M059J (cell line): ENCODE measurements around the gene FARP1. TPM values are rescaled to one million over a fixed set of nuclear protein-coding genes. Genes with fewer than 3 reads are reported as not detected.
A peak's percentile ranks its signal among the peaks of the same experiment; 100 is the strongest.

Experiments
- DNase-seq: peaks from one replicate; pipeline ENCODE4 v3.0.0-alpha.2; 2012; ENCODE audit warnings: low read depth
- total RNA-seq: library from RNA; depleted of rRNA; stranded (reverse); fragments of >200 nt; shearing (Covaris generic); gene quantifications from 2 replicates; pipeline ENCODE4 v1.2.3, GENCODE V29; 2014

Gene FARP1
- total RNA-seq, 1 experiment from 2014 or later: 13.3 TPM

DNA sequence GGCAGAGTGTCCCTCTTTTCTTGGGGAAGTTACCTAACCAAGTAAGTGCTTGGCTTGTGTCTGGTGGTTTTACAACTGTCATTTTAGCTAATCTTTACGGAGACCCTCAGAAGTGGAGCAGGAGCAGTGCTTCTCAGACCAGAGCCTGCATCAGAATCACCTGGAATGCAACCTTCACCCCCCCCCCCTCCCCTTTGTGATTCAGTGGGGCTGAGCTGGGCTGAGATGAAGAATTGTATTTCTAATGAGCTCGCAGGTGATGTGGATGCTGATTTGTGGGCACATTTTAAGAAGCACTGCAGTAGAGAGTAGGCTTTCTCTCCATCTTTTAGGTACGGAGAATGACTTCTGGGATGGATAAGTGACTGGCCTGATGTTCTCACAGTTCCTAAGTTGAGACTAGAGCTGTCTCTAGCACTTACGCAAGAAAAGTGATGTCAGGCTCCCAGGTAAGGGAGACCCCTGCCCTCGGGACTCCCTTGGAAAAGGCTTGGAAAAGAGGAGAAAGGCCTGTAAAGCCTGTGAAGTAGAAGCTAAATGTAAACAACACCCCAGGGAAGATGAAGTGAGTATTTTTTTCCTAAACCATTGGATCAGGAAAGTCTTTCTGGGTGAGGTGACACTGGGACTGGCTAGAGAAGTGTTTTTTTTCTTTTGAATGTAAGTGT lies 57.5 kb downstream of the FARP1 start:
- no peak for DNase-seq

DNA sequence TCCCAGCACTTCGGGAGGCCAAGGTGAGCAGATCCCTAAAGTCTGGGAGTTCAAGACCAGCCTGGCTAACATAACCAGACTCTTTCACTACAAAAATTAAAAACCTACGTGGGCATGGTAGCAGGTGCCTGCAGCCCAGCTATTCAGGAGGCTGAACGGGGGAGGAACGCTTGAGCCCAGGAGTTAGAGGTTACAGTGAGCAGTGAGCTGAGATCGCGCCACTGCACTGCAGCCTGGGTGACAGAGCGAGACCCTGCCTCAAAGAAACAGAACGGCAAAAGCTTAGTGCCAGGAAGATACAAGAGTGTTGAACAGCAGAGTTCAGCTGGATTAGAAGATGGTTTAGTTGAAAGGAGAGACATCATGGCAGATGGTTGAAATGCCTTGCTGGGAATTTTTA lies 58.3 kb downstream of the FARP1 start:
- DNase-seq: no peak

DNA sequence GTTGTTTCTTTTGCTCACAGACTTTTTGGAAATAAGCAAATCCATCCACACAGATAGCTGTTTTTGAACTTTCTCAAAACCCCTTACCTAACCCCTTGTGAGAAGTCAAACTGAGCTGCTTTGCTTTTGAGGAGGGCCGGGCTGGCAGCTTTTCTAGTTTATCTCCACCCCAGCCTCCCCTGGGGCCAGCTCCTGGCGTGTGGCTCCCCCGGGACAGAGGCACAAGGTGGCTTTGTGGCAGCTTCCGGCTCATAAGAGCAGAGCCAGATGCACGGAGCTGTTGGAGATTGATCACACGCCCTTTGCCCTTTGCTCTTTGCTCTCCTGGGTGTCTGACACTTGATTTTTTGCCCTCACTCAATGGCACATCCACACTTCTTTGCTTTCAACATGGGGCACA lies 59.1 kb downstream of the FARP1 start:
- DNase-seq: no peak

DNA sequence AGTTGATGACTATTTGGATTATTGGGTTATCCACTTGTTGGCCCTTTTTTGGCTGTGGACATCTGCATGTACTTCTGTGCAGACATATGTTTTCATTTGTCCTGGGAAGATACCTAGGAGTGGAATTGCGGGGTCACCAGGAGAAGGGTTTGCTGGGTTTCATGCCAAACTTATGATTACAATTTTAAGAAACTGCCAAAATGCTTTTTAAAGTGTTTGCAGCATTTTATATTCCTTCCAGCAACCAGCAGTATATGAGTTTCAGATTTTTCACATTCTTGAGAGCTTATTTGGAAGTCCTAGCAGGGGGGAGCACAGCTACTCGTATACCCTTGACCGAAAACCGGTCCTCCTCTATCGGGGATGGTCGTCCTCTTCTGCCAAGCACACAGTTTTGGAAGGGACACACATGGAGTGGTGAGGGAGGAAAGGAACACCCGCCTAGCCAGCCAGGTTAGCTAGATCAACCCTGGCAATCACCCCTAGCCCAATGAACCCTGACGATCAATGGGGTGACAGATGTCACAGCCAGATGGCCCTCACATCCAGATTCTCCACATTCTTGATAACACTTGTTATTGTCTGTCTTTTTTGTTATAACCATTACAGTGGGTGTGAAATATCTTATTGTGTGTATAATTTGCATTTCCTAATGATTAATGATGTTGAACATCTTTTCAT lies 60.9 kb downstream of the FARP1 start:
- no peak for DNase-seq

DNA sequence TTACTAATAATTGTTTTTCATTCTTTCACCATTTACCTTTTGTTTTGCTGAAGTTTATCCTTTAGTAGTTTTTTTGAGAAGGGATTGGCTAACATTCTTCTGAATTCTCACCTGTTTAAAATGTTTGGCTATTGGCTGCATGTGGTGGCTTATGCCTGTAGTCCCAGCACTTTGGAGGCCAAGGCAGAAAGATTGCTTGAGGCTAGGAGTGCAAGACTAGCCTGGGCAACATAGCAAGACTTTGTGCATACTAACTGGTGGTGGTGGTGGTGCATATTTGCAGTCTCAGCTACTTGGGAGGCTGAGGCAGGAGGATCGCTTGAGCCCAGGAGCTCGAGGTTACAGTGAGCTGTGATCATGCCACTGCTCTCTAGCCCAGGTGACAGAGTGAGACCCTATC lies 61.7 kb downstream of the FARP1 start:
- no peak for DNase-seq

DNA sequence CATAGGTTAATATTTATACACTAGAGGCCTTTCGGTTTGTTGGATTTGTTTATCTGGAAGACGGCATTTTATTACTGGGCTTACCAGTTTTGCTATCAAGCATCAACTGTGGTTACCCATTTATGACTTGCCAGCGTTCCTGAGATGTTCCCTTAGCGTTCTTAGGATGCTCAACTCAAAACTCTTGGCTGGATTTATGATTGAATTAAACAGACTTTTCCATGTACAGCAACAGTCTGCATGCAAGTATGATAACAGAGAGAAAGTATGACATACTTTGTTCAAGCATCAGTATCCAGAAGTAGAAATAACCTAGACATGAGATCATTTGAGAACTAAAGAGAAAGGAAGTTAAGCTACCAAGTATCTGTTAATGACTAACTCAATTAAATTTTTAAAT lies 64.1 kb downstream of the FARP1 start:
- peak; percentile 85 for DNase-seq

DNA sequence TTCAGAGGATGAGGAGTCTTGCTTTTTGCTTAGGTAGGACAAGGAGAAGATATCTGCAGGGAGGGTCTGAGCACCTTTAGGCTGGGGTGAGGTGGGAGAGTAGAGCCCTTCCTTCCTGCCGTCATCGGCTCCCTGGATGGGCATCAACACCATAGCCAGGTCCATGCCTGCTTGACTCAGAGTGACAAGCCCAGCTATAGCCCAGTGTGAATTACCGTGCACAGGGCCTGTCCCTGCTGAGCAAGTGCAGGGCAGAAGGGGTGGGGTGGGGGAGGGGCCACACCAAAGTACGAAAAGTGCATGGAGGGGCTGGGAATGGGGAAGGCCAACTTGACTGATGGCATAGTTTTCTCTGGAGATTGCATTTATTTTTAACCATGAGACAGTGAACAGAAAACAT lies 64.5 kb downstream of the FARP1 start:
- peak; percentile 64 for DNase-seq

DNA sequence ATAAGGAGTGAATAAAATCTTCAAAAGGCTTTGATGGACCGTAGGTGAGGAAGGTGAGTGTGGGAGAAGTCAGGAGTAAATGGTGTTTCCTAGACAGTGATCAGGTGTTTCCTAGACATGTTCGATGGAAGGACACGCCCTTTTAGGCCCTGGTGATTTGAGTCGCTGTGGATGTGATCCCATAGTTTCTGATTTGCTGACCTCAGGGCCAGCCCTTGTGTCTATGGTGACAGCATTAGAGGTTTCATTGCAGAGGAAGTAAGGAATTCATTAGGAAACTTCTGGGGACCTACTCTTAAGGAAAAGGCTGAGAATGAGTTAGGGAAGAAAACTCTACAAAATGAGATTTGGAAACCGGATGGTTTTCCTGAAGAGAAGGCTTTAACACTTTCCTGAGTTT lies 65.7 kb downstream of the FARP1 start:
- no peak for DNase-seq

DNA sequence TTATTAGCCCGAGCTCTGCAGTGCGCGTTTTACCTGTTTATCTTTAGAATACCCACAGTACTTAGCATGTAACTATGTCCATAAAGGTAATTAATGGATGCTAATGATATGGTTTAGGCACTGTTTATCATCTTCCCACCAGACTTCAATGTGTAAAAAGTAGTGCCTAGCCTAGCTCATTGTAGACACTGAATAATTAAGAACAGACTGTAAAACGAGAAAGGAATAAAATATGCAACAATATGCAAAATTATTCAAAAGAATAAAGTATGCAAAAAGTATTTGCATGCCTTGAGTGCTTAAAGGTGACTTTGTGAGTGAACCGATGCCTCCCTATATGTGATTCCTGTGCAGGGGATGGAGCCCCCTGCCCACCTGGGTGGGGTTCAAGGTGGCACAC lies 69.9 kb downstream of the FARP1 start:
- no peak for DNase-seq

DNA sequence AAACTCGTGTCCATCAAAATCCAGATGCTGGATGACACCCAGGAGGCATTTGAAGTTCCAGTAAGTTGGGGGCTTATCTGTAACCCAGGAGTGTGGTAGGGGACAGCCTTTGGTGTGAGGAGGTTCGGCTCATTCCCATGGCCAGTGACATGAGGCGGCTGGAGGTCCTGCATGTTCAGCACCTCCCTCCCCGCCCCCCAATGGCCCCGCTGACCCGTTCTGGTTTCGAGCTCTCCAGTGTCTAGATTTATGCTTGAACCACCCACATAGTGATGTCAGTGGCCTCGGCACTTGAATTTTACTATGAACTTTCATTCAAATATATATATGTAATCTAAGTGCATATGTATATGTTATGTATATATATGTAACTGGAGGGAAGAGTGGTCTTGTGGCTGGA lies 70.5 kb downstream of the FARP1 start:
- no peak for DNase-seq

DNA sequence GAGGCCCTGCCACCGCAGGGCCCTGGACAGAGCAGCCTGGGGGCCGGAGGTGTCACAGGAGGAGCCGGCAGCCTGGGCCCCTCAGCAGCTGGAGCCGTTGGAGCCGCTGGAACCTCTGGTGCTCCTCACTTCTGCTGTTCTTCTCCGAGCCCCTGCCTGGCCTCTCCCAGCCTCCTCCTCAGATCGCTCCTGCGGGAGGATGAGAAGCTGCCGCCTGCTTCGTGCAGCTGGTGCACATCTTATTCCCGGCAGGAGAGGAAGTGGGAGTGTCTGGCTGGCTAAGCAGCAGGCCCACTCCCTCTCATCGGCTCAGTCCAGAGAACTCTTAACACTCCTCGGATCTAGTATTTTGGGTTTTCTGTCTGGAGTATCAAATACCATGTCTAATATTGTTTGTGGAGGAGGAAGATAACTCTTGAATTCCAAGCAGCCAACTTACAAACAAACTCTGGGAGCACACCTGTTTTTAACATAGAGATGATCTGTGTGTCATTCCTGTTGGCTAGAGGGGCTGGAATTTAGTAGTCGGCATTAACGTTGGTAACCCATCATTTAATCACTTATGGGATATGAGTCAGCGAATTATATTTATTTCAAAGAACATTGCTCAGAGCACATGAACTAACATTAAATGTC lies 71.2 kb downstream of the FARP1 start:
- peak; percentile 70 for DNase-seq

DNA sequence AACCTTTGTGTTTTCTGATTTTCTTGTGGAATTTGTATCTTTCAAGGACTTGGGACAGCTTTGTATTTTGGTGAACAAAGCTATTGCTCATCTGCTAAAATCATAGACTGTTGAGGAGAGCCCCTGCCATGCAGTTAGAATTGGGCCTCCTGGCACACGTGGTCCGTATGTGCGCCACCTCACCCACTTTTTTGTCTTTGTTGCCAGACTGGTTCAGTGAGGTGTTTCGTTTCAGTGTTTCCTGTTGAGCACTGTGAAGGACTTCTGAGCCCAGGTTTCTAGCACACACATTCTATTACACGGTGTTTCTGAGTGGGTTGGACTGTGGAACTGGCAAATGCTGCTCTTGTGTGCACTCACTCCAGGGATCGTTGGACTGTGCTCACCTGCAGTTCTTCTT lies 71.8 kb downstream of the FARP1 start:
- no peak for DNase-seq

DNA sequence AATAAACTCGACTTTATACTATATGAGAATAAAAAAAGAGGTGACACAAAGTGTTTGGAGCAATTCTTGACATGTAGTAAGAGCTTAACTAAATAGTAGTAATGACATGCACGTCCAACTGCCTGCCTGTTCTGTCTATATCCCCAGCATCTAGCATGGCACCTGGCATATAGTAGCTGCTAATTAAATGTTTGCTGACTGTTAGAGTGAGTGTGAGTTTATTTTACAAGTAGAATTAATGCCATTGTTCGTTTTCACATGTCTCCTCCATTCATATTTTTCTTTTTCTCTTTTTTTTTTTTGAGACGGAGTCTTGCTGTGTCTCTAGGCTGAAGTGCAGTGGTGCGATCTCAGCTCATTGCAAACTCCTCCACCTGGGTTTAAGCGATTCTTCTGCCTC lies 72.6 kb downstream of the FARP1 start:
- no peak for DNase-seq

DNA sequence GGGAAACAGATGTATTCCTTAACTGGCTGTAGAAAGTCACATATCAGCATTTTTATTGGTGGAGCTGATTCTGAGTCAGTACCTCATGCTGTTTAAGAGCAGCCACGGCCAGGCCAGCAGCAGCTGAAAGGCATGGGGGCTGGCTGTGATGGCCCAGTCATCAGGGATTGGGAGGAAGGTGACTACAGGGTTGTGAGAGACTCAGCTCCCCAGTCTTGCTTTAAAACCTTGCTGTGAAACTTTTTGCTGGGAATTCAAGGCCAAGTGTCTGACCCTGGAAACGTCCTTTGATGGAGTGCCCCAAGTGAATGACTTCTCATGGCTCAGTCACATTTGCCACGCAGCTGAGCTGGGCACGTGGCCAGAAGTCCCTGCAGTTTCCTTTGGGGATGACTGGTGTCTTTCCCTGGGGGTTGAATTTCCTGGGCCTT lies 73.3 kb downstream of the FARP1 start:
- DNase-seq: peak; percentile 89

DNA sequence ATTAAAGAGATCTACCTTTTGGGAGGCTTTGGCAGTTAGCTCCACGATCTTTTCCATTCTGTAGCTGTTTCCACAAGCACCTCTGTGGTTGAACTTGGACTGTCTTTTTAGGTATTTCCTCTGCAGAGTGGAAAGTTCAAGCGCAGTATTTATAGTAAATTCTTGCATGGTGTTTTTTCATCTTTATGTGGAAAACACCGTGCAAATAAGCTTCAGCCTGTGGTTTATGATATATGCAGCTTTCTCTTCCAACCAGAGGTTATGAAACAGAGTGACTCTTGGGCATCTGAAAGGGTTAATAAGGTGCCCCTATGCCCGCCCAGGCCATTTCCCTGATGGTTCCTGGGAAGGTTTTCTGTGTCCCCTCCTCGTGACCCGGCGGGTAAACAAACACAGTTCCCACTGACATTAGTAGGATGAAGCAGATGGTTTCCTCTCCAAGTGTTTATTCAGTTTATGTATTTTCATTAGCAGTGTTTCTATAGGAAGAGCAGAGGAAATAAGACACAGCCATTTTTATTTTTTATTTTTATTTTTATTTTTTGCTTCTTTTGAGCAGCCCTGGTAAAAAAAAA lies 73.9 kb downstream of the FARP1 start:
- DNase-seq: no peak

DNA sequence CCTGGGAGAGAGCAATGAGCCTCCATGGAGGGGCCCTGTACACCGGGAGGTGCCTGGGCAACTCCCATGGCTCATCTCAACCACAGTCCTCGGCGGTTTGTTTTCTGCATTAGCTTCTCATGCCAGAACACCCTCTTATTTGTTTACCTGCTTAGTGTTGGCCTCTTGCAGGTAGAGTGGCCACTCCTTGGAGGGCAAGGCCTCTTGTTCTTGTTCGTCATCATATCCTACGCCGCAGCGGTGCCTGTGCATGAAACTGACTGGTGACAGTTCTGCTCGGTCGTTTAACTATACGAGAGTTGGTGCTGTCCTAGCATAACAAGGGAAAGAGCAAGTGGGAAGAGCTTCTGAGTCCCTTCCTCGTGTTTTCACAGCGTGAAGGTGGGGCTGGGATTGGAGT lies 74.7 kb downstream of the FARP1 start:
- DNase-seq: no peak

DNA sequence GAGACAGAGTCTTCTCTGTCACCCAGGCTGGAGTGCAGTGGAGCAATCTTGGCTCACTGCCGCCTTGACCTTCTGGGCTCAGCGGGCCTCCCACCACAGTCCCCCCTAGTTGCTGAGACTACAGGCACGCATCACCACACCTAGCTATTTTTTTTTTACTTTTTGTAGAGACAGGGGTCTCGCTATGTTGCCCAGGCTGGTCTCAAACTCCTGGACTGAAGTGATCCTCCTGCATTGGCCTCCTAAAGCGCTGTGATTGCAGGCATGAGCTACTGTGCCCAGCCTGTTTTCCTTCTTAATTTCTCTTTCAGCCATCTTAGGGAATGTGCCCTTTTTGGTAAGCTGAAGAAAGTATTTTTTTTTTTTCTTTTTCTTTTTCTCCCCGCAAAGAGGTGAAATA lies 76.8 kb downstream of the FARP1 start:
- DNase-seq: no peak

DNA sequence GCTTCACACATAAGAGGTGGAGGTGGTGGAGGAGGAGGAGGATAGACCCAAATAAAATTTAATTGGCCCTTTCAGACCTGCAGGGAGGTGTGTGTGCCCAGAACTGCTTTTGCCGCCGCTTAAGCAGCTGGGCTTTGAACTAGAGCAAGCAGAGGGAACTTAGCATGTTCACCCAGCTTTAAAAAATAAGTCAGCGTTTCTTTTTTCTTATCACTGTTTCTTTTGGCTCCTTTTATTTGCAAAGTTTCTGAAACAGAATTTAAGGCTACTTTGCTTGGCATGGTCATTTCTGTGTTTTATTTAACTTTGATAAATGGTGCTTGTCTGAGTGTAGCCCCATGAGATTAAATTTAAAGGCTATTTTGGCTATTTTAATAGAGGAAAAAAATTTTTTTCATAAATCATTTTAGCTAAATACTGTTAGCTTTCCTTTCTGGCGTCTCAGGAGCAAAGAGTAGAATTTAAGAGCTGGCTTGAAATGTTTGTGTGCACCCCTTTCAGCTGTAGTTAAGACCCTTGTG lies 77.4 kb downstream of the FARP1 start:
- no peak for DNase-seq

DNA sequence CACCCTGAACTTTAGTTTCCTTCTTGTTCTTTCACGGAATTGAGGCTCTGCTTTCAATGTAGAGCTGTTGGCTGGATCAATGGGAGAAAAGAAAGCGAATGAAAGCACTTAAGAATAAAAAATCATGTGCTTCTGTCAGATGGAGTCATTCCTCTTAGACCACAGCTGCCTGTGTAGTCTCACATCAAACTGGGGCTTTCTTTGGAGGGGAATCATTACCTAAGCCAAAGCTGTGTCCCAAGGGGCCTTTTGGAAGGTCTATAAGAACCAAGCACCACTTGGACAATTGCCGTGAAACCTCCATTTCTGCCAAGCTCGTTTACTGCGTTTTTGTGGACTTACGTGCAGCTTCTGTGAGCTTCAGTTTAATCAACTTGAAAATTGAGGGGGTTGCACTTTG lies 78.3 kb downstream of the FARP1 start:
- no peak for DNase-seq

DNA sequence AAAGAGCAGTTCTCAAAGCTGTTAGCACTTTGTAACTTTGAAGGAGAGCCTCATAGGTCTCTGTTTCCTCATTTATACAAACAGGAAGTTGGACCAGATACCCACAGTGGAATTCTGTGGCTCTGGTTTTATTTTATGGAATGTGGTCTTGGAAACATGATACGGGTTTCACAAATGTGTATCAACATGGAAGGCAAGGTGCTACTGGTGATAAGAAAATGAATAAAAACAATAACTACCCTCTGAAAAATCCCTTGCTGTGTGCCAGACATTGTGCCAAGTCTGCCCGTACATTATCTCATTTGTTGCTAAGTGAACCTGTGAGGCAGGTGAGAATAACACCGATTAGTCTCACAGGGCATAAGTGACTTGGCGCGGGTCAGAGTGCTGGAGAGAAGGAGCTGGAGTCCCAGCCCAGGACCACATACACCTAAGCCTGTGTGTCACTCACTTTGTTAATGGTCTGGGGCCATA lies 79.2 kb downstream of the FARP1 start:
- peak; percentile 74 for DNase-seq

DNA sequence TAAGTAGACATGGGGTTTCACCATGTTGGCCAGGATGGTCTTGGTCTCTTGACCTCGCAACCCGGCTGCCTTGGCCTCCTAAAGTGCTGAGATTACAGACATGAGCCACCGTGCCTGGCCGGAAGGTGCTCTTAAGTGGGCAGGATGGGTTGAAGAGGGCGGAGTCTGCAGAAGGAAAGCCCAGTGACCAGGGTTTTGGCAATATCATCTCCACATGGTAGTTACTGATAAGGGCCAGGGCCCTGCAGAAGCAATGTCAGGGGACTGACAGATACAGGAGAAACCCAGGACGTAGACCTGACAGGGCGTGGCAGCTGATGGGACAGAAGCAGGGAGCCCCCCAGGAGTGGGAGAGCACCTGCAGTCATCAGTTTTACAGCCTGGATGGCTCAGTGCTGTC lies 79.9 kb downstream of the FARP1 start:
- no peak for DNase-seq

DNA sequence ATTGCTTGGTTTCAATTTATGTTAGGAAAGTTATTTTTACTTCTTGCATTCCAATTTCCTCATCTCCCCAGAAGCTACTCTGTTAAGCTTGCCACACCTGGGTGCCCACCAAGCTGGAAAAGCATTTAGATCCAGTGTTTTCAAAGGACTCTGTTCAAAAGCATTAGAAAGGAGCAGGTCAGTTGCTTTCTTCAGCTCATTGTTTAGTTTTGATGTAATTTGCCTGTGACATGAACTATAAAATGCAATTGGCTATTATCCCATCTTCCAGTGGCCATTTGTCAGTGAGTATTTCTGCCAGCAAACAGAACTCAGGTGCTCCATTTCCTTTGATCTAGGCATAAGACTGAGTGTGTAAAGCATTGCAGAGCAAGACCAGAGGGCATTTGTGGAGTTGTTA lies 80.8 kb downstream of the FARP1 start:
- no peak for DNase-seq

DNA sequence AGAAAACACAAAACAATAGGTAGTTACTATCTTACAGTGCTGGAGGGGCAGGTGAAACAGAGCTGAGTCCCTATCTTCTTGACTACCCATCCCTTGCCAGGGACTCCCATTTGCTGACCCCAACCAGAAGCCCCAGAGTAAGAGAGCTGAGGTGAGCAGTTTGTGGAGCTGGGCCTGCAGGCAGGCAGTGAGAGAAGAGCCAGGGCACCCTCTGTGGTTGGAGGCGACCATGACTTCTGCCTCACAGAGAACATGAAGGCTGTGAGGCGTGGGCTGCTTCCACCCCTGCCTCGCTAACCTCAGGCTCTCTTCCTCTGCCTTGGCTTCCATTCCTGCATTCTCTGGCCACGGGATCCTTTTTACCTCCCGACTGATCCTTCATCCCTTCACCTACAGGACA lies 81.7 kb downstream of the FARP1 start:
- no peak for DNase-seq
